Measurements from ENCODE around the gene ARHGAP15. TPM values are rescaled to one million over a fixed set of nuclear protein-coding genes. Genes with fewer than 3 reads are reported as not detected.

Gene ARHGAP15
- total RNA-seq, 1 donor from 2014 or later = not detected

DNA sequence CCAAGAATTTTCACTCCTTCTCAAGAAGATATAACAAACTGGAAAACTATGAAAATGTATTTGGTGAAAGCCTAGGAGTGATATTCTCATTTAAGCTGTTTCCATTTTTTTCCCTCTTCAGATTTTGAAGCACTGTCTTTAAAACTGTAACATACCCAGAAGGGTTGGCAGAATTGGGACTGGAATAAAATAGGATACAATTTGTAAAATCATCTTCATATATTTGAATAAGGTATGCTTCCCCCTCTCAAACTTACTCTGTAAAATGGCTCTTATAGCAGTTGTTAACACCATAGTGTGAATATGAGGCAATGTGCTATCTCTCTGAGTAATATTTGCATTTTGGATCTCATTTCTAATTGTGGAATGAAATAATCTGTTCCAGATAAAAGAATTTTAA lies 676.4 kb downstream of the ARHGAP15 start:
- H3K9me3 Mint-ChIP-seq (ENCODE audit: unreplicated experiment) = no peaks in the 10 kb centered on the region
- no peaks in the 10 kb centered on the region for H3K36me3 Mint-ChIP-seq (ENCODE audit: unreplicated experiment)
- no peak overlapping the region for H3K27ac Mint-ChIP-seq (ENCODE audit: unreplicated experiment)
- H3K4me3 Mint-ChIP-seq (ENCODE audit: unreplicated experiment) = no peak overlapping the region
- no peaks in the 10 kb centered on the region for H3K27me3 Mint-ChIP-seq (ENCODE audit: unreplicated experiment)
- no peaks in the 10 kb centered on the region for H3K4me1 Mint-ChIP-seq (ENCODE audit: low read depth, unreplicated experiment)
- DNase-seq = no peak
- no peak for TF ChIP-seq CTCF (IDR thresholded peaks at IDR 0.05; ENCODE audit: partially characterized antibody, unreplicated experiment)

DNA sequence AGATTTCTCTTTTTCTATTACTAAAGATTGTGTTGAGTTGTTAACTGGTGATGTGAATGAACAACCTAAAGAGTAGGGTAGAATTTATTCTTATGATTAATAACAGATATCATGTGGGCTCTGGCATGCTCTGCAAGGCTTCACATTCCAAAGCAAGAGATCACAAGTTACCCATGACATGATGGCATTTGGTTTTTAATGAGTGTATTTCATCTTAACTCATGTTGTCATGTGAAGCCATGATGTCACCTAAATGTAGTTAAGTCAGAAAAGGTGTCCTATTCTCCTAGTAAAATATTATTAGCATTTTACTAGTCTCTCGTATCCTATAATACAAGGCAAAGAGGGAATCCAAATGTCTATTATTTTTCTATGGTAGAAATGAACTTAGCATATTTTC lies 678.0 kb downstream of the ARHGAP15 start:
- no peak for TF ChIP-seq CTCF (IDR thresholded peaks at IDR 0.05; ENCODE audit: partially characterized antibody, unreplicated experiment)
- H3K27ac Mint-ChIP-seq (ENCODE audit: unreplicated experiment) = no peak overlapping the region
- H3K36me3 Mint-ChIP-seq (ENCODE audit: unreplicated experiment) = no peaks in the 10 kb centered on the region
- no peak for DNase-seq
- H3K9me3 Mint-ChIP-seq (ENCODE audit: unreplicated experiment) = no peaks in the 10 kb centered on the region
- H3K4me3 Mint-ChIP-seq (ENCODE audit: unreplicated experiment) = no peak overlapping the region
- H3K4me1 Mint-ChIP-seq (ENCODE audit: low read depth, unreplicated experiment) = no peaks in the 10 kb centered on the region
- H3K27me3 Mint-ChIP-seq (ENCODE audit: unreplicated experiment) = no peaks in the 10 kb centered on the region

GRCh38 chr2:143807671-143808070 lies 678.5 kb downstream of the ARHGAP15 start:
- no peak overlapping the region for H3K27ac Mint-ChIP-seq (ENCODE audit: unreplicated experiment)
- TF ChIP-seq CTCF (IDR thresholded peaks at IDR 0.05; ENCODE audit: partially characterized antibody, unreplicated experiment) = no peak
- no peaks in the 10 kb centered on the region for H3K36me3 Mint-ChIP-seq (ENCODE audit: unreplicated experiment)
- H3K4me1 Mint-ChIP-seq (ENCODE audit: low read depth, unreplicated experiment) = no peaks in the 10 kb centered on the region
- DNase-seq = no peak
- H3K9me3 Mint-ChIP-seq (ENCODE audit: unreplicated experiment) = no peaks in the 10 kb centered on the region
- no peak overlapping the region for H3K4me3 Mint-ChIP-seq (ENCODE audit: unreplicated experiment)
- H3K27me3 Mint-ChIP-seq (ENCODE audit: unreplicated experiment) = no peaks in the 10 kb centered on the region

DNA sequence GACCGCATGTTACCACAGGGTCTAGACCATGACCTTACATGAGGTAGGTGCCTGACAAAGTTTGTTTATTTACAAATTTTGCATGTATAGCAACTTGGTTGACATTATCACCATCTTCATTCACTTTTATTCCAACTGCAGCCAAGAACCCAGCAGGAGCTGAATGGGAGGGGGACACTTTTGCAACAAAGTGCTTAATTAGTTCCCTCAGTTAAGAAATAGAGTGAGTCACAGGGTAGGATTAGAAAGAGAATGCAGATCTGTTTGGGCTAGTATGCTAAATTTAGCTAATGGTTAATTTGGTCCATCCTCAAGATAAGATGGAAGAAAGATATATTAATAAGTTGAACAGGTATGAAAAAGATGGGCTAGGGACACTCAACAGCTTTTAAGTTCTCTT lies 678.9 kb downstream of the ARHGAP15 start:
- no peaks in the 10 kb centered on the region for H3K9me3 Mint-ChIP-seq (ENCODE audit: unreplicated experiment)
- no peak for TF ChIP-seq CTCF (IDR thresholded peaks at IDR 0.05; ENCODE audit: partially characterized antibody, unreplicated experiment)
- H3K36me3 Mint-ChIP-seq (ENCODE audit: unreplicated experiment) = no peaks in the 10 kb centered on the region
- no peaks in the 10 kb centered on the region for H3K4me1 Mint-ChIP-seq (ENCODE audit: low read depth, unreplicated experiment)
- H3K27me3 Mint-ChIP-seq (ENCODE audit: unreplicated experiment) = no peaks in the 10 kb centered on the region
- H3K4me3 Mint-ChIP-seq (ENCODE audit: unreplicated experiment) = no peak overlapping the region
- no peak for DNase-seq
- no peak overlapping the region for H3K27ac Mint-ChIP-seq (ENCODE audit: unreplicated experiment)

DNA sequence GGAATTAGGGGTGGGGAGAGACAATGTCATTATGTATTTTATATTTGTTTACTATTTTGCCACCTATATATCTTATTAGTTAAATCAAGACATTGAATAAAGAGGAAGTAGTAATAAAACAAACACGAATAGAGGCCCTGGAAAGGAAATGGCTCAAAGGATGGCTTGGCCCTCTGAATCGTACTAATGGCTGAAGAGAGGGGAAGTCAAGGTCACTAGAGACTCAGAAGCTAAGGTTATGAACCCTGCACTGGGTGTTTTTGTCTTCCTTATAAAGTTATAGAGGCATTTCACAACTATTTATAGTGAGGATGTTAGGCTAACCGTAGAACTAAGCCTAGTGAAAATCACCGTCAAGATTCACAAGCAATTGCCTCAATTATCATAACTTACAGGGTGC lies 685.9 kb downstream of the ARHGAP15 start:
- H3K36me3 Mint-ChIP-seq (ENCODE audit: unreplicated experiment) = no peaks in the 10 kb centered on the region
- no peaks in the 10 kb centered on the region for H3K9me3 Mint-ChIP-seq (ENCODE audit: unreplicated experiment)
- H3K27me3 Mint-ChIP-seq (ENCODE audit: unreplicated experiment) = no peaks in the 10 kb centered on the region
- peaks cover 3% of the 10 kb centered on the region for H3K4me1 Mint-ChIP-seq (ENCODE audit: low read depth, unreplicated experiment)
- H3K4me3 Mint-ChIP-seq (ENCODE audit: unreplicated experiment) = no peak overlapping the region
- H3K27ac Mint-ChIP-seq (ENCODE audit: unreplicated experiment) = no peak overlapping the region
- no peak for TF ChIP-seq CTCF (IDR thresholded peaks at IDR 0.05; ENCODE audit: partially characterized antibody, unreplicated experiment)
- DNase-seq = no peak

Measured in glutamatergic neuron (in vitro differentiated cells).